Ovary (tissue), 9 donors: ENCODE measurements around the gene IL13RA1. TPM values are rescaled to one million over a fixed set of nuclear protein-coding genes. Genes with fewer than 3 reads are reported as not detected.

ENCODE experiments used
- DNase-seq, 5 donors: peaks; one replicate each; pipeline ENCODE4 v3.0.0-alpha.2; 2019 to 2020
- H3K27ac ChIP-seq, 2 donors: fragments of 200-600 bp; one replicate each; pipeline versions ENCODE4 v1.5.1 to v1.8.0; 2019 to 2022
- H3K27me3 ChIP-seq: fragments of 200-600 bp; one replicate; pipeline ENCODE4 v1.8.0; 2022
- H3K36me3 ChIP-seq: fragments of 200-600 bp; sonication (generic); one replicate; pipeline ENCODE4 v1.5.1; 2019
- H3K4me1 ChIP-seq: one replicate; pipeline ENCODE4 v1.8.1; 2013; ENCODE audit warnings: mild to moderate bottlenecking, moderate library complexity; ENCODE audit not compliant: insufficient read depth
- H3K4me3 ChIP-seq: fragments of 200-600 bp; sonication (generic); one replicate; pipeline ENCODE4 v1.5.1; 2017
- H3K9me3 ChIP-seq, 2 donors: fragments of 200-600 bp in 1 of 2; sonication (generic) in 1 of 2; one replicate each; pipeline versions ENCODE4 v1.5.1 to v1.8.1; 2013 to 2019; ENCODE audit warnings: mild to moderate bottlenecking in 1 of 2, moderate library complexity in 1 of 2
- CTCF ChIP-seq, 3 donors: fragments of 450-650 bp in 2 of 3; fragments of 200-600 bp in 1 of 3; IDR thresholded peaks; one replicate each; pipeline versions ENCODE4 v1.5.1 to v1.8.0; 2016 to 2022; ENCODE audit warnings: antibody characterized with exemption in 3 of 3, mild to moderate bottlenecking in 1 of 3
- EP300 ChIP-seq: sonication (generic); formaldehyde crosslinking; IDR thresholded peaks from one replicate; pipeline ENCODE4 v1.6.1; 2017; ENCODE audit warnings: antibody characterized with exemption
- POLR2A ChIP-seq: fragments of 450-650 bp; IDR thresholded peaks from one replicate; pipeline ENCODE4 v1.6.1; 2017; ENCODE audit warnings: antibody characterized with exemption, mild to moderate bottlenecking, moderate library complexity
- WGBS, 3 donors: extraction: QIAGEN DNeasy Blood & Tissue Kit in 1 of 3; methylation state at CpG; one replicate each; pipeline versions ENCODE4 v1.1.5 to v1.1.7; 2013 to 2017; 5-methylcytosine and 5-hydroxymethylcytosine counted together
- intact Hi-C, 4 donors: fragments of 100-400 bp; cut with DNase I; formaldehyde crosslinking; loops; one replicate each; pipeline versions ENCODE4 v1.11.0 to v1.15.1; 2022 to 2023
- polyA plus RNA-seq, 2 donors: library from polyadenylated mRNA; stranded (reverse); fragments of 200-250 nt in 1 of 2; fragments of 350-450 nt in 1 of 2; fragmentation: Illumina TruSeq in 1 of 2; extraction: RNeasy Lipid Tissue Mini Kit (QIAGEN cat#74804) in 1 of 2; gene quantifications; one replicate each; pipeline ENCODE4 v1.2.3, GENCODE V29; 2013 to 2014
- total RNA-seq, 7 donors: library from RNA; depleted of rRNA in 2 of 7; stranded (reverse); fragments of >200 nt in 2 of 7; fragmentation: NEBNext Ultra II Directional in 3 of 7; extraction: Animal tissue kit (Norgen Biotek cat#: 25700) in 3 of 7; gene quantifications; one replicate each; pipeline versions ENCODE4 v1.1.0 to v1.2.4, GENCODE V29; 2016 to 2023
- donor health status: DM: no; HTN: no; CAD: no; lungs with moderate emphysema.
- donor health status: DM: no; HTN: no; CAD: no.
- donor health status: Bipolar disorder and iron deficiency.
- donor health status: DM: yes; HTN: yes; CAD: no.
- donor health status: DM: no; HTN: no; CAD: no.
- donor health status: DM: yes; HTN: yes; CAD: no.

The IL13RA1 gene
- total and polyA plus RNA-seq, 9 donors = 33.0 to 104 (median 48.1) TPM

GRCh38 chrX:118688935-118689334, 38.5 kb upstream of the IL13RA1 start:
- no peaks in the 10 kb centered on the region for H3K4me1 ChIP-seq
- no peak for TF ChIP-seq EP300
- no peak for TF ChIP-seq POLR2A
- no peak for TF ChIP-seq CTCF (IDR thresholded peaks at IDR 0.05)
- no peaks in the 10 kb centered on the region for H3K9me3 ChIP-seq
- DNase-seq = no peak
- no peaks in the 10 kb centered on the region for H3K36me3 ChIP-seq
- no peak overlapping the region for H3K4me3 ChIP-seq
- intact Hi-C loops = no loop called here
- no peak overlapping the region for H3K27ac ChIP-seq
- H3K27me3 ChIP-seq = no peaks in the 10 kb centered on the region
- WGBS, 3 donors = 76 to 80% (median 79%) methylated on average over 3 of the region's 3 CpGs

- no peaks in the 10 kb centered on the region for H3K36me3 ChIP-seq
- no peaks in the 10 kb centered on the region for H3K27me3 ChIP-seq
- intact Hi-C loops = no loop called here
- TF ChIP-seq EP300 (no peak), CTCF (IDR thresholded peaks at IDR 0.05) (no peak), POLR2A (no peak)
- H3K4me3 ChIP-seq = no peak overlapping the region
- H3K27ac ChIP-seq = no peak overlapping the region
- H3K4me1 ChIP-seq = no peaks in the 10 kb centered on the region
- no peak for DNase-seq
- H3K9me3 ChIP-seq = no peaks in the 10 kb centered on the region
- 41 to 46% (median 46%) methylated on average over 2 of the region's 2 CpGs for WGBS, 3 donors
Measured at GRCh38 chrX:118693843-118694242, 33.6 kb upstream of the IL13RA1 start.

GRCh38 chrX:118694638-118695037, 32.8 kb upstream of the IL13RA1 start:
- no peaks in the 10 kb centered on the region for H3K27me3 ChIP-seq
- no peaks in the 10 kb centered on the region for H3K9me3 ChIP-seq
- no peaks in the 10 kb centered on the region for H3K36me3 ChIP-seq
- DNase-seq = no peak
- H3K27ac ChIP-seq = no peak overlapping the region
- H3K4me1 ChIP-seq = no peaks in the 10 kb centered on the region
- H3K4me3 ChIP-seq = no peak overlapping the region
- no peak for TF ChIP-seq EP300
- no peak for TF ChIP-seq CTCF (IDR thresholded peaks at IDR 0.05)
- TF ChIP-seq POLR2A = no peak
- WGBS, 3 donors = 58 to 62% (median 60%) methylated on average over 6 of the region's 6 CpGs
- intact Hi-C loops = no loop called here

GRCh38 chrX:118698516-118699170, 28.8 kb upstream of the IL13RA1 start:
- Histone ChIP-seq H3K4me1 (no peaks in the 10 kb centered on the region), H3K36me3 (no peaks in the 10 kb centered on the region), H3K27me3 (no peaks in the 10 kb centered on the region), H3K9me3 (no peaks in the 10 kb centered on the region), H3K27ac (no peak overlapping the region), H3K4me3 (no peak overlapping the region)
- intact Hi-C loops = no loop called here
- no peak for TF ChIP-seq POLR2A
- no peak for TF ChIP-seq EP300
- TF ChIP-seq CTCF (IDR thresholded peaks at IDR 0.05) = no peak
- DNase-seq = no peak
- 60 to 69% (median 63%) methylated on average over 5 of the region's 5 CpGs for WGBS, 3 donors
